Stimulated activated memory B cell treated with anti-CD40 and anti-IgM and Interleukin-4, amounts not matched to agents 10 μg/mL and 1 μg/mL and 100 μg/mL, for 72 hours (primary cell): ENCODE data around the gene HMG20A.

Source experiments
- ATAC-seq: fragments of 150-1000 bp; cut with Tn5 transposase; 2 replicates; pipeline ENCODE4 v1.10.0; 2021
- H3K27ac Mint-ChIP-seq: one replicate; pipeline ENCODE4 v1.8.0; 2022; ENCODE audit warnings: mild to moderate bottlenecking, mixed read lengths
- H3K27me3 Mint-ChIP-seq: one replicate; pipeline ENCODE4 v1.8.0; 2022; ENCODE audit warnings: mixed read lengths
- H3K36me3 Mint-ChIP-seq: one replicate; pipeline ENCODE4 v1.8.0; 2022; ENCODE audit warnings: mixed read lengths
- H3K4me1 Mint-ChIP-seq: one replicate; pipeline ENCODE4 v1.8.0; 2022; ENCODE audit warnings: mixed read lengths
- H3K4me3 Mint-ChIP-seq: one replicate; pipeline ENCODE4 v1.8.0; 2022; ENCODE audit warnings: mild to moderate bottlenecking, moderate library complexity, mixed read lengths
- H3K9me3 Mint-ChIP-seq: one replicate; pipeline ENCODE4 v1.8.0; 2022; ENCODE audit warnings: mixed read lengths

HMG20A gene

DNA sequence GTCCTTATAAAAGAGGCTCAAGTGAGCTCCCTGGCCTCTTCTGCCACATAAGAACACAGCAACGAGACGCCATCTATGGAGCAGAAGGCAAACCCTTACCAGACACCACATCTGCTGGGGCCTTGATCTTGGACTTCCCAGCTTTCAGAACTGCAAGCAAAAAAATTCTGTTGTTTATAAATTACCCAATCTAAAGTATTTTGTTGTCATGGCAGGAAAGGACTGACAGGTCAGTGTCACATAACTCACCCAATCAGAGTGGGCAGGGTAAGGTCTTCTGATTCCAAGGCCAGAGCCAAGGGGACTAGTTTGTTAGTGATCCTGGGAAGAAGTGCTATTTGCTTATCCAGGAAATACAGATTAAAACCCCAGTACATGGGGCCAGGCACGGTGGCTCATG lies 98.9 kb downstream of the HMG20A start:
- no peak overlapping the region for H3K4me3 Mint-ChIP-seq
- no peaks in the 10 kb centered on the region for H3K4me1 Mint-ChIP-seq

GRCh38 chr15:77521206-77521605 lies 100.5 kb downstream of the HMG20A start:
- H3K4me1 Mint-ChIP-seq: no peaks in the 10 kb centered on the region
- no peaks in the 10 kb centered on the region for H3K9me3 Mint-ChIP-seq
- H3K4me3 Mint-ChIP-seq: no peak overlapping the region
- no peak overlapping the region for H3K27ac Mint-ChIP-seq
- no peak for ATAC-seq
- no peaks in the 10 kb centered on the region for H3K36me3 Mint-ChIP-seq
- no peaks in the 10 kb centered on the region for H3K27me3 Mint-ChIP-seq

More for the DNA sequence above, 98.9 kb downstream of the HMG20A start:
- no peak for ATAC-seq
- Mint-ChIP-seq H3K27ac (no peak overlapping the region), H3K36me3 (no peaks in the 10 kb centered on the region), H3K9me3 (no peaks in the 10 kb centered on the region), H3K27me3 (no peaks in the 10 kb centered on the region)

DNA sequence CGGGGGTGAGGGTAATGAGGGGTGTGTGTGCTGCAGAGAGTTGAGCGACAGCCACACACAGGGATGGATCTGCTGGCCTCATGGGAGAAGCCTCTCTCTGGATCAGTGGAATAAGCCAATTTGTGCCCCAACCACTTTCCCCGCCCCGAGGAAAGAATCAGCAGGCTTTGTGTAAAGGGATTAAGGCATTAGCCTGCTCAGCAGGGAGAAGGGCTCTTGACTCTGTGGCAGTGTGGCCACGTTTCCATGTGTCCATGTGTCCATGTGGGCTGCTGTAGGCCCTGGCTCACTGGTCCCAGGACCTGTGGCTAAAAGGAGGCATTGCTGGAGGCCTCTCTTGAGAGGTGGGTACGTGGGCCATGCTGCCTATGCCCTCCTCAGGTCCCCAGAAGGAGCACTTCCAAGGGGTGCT lies 104.7 kb downstream of the HMG20A start:
- Mint-ChIP-seq H3K9me3 (no peaks in the 10 kb centered on the region), H3K36me3 (no peaks in the 10 kb centered on the region), H3K4me1 (no peaks in the 10 kb centered on the region), H3K27ac (no peak overlapping the region), H3K4me3 (no peak overlapping the region), H3K27me3 (no peaks in the 10 kb centered on the region)
- ATAC-seq: no peak

DNA sequence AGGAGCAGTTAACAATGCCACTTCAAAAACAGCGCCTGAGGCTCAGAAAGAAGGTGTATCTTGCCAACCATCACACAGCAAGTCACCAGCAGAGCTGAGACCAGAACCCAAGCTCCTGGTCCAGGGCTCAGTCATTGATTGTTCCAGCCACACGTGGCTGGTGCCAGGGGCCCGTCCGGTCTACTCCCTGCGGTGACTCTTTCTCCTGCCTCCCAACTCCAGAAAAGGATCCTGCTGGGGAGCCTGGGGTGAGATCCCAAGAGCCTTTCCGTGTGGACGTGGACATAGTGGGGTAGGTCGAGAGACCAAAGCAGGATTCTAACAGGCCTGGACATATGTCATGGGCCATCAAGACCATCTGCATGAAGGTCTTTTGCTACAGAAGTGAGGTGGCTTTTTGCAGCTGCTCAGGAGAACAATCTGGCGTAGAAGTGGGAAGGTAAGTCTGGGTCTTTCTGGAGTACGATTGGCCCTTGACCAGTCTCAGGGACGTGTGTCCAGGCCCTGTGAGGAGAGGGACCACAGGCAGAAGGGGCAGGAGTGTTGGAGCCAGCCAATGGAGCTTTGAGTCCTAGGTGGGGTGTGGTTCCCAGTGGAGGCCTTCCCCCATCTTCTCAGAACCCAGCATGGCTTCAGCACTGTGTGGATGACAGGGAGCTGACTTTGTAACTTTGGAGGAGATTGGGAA lies 105.4 kb downstream of the HMG20A start:
- no peaks in the 10 kb centered on the region for H3K27me3 Mint-ChIP-seq
- H3K27ac Mint-ChIP-seq: no peak overlapping the region
- no peak overlapping the region for H3K4me3 Mint-ChIP-seq

GRCh38 chr15:77526595-77527163 lies 106.0 kb downstream of the HMG20A start:
- H3K4me3 Mint-ChIP-seq: no peak overlapping the region
- no peak overlapping the region for H3K27ac Mint-ChIP-seq
- H3K4me1 Mint-ChIP-seq: no peaks in the 10 kb centered on the region
- no peaks in the 10 kb centered on the region for H3K36me3 Mint-ChIP-seq
- ATAC-seq: no peak
- no peaks in the 10 kb centered on the region for H3K9me3 Mint-ChIP-seq
- H3K27me3 Mint-ChIP-seq: no peaks in the 10 kb centered on the region

More for the DNA sequence above, 105.4 kb downstream of the HMG20A start:
- Mint-ChIP-seq H3K36me3 (no peaks in the 10 kb centered on the region), H3K9me3 (no peaks in the 10 kb centered on the region), H3K4me1 (no peaks in the 10 kb centered on the region)
- no peak for ATAC-seq

GRCh38 chr15:77527164-77527778 lies 106.6 kb downstream of the HMG20A start:
- H3K4me1 Mint-ChIP-seq: no peaks in the 10 kb centered on the region
- H3K4me3 Mint-ChIP-seq: no peak overlapping the region
- no peaks in the 10 kb centered on the region for H3K9me3 Mint-ChIP-seq
- H3K36me3 Mint-ChIP-seq: no peaks in the 10 kb centered on the region
- H3K27ac Mint-ChIP-seq: no peak overlapping the region
- no peaks in the 10 kb centered on the region for H3K27me3 Mint-ChIP-seq
- no peak for ATAC-seq

DNA sequence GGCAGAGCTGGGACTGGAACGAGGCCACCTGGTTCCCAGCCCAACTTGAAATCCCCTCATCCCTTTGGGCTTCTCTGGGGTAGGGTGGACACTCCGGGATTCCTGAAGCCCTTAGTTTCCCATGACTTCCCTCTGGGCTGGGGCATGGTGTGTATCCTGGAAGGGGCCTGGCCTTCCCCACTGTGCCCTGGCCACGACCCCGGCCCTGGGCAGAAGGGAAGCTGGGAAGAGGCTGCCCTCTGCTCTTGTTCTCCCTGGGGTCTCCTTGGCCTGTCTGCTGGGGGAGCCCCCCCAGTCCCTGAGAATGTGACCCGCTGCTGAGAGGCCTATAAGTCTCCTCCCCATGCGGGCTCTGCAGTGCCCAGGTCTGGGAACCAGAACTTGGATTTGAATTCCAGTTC lies 107.1 kb downstream of the HMG20A start:
- no peak for ATAC-seq
- no peak overlapping the region for H3K4me3 Mint-ChIP-seq
- no peak overlapping the region for H3K27ac Mint-ChIP-seq

GRCh38 chr15:77528290-77528967 lies 107.7 kb downstream of the HMG20A start:
- no peaks in the 10 kb centered on the region for H3K36me3 Mint-ChIP-seq
- no peak for ATAC-seq
- no peak overlapping the region for H3K27ac Mint-ChIP-seq
- no peaks in the 10 kb centered on the region for H3K9me3 Mint-ChIP-seq
- H3K27me3 Mint-ChIP-seq: no peaks in the 10 kb centered on the region
- H3K4me1 Mint-ChIP-seq: no peaks in the 10 kb centered on the region
- H3K4me3 Mint-ChIP-seq: no peak overlapping the region

More for the DNA sequence above, 107.1 kb downstream of the HMG20A start:
- Mint-ChIP-seq H3K9me3 (no peaks in the 10 kb centered on the region), H3K27me3 (no peaks in the 10 kb centered on the region), H3K36me3 (no peaks in the 10 kb centered on the region), H3K4me1 (no peaks in the 10 kb centered on the region)

DNA sequence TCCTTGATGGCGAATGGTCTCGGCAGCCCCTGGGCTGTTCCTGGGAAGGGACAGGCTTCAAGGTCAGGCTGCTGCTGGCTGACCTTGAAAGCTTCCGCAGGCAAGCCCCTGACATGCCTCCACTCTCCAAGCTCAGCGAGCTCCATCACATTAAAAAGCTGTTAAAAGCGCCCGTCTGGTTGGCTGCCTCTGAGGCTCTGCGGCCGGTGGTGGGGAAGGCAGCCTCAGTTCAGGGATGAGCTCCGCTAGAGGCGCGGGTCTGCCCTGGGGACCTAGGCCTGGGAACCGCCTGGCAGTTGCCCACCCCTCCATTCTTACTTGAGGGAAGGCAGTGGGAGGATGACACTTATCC lies 108.3 kb downstream of the HMG20A start:
- Mint-ChIP-seq H3K9me3 (no peaks in the 10 kb centered on the region), H3K4me3 (no peak overlapping the region), H3K36me3 (no peaks in the 10 kb centered on the region)

GRCh38 chr15:77529394-77530159 lies 108.9 kb downstream of the HMG20A start:
- no peak for ATAC-seq
- H3K4me3 Mint-ChIP-seq: no peak overlapping the region

More for the DNA sequence above, 108.3 kb downstream of the HMG20A start:
- Mint-ChIP-seq H3K4me1 (no peaks in the 10 kb centered on the region), H3K27me3 (no peaks in the 10 kb centered on the region), H3K27ac (no peak overlapping the region)
- no peak for ATAC-seq

DNA sequence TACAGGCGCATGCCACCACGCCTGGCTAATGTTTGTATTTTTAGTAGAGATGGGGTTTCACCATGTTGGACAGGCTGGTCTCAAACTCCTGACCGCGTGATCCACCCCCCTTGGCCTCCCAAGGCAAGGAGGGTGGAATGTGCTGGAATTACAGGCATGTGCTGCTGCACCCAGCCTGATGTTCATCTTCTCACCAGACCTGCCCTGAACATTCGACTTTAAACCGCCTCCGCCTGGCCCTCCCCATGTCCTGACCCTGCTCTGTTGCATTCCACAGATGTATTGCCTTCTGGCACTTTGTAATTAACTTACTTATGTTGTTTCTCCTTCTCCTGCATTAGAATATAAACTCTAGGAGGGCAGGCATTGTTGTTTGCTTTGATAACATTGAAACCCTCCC lies 109.9 kb downstream of the HMG20A start:
- H3K27ac Mint-ChIP-seq: no peak overlapping the region
- peaks cover 4% of the 10 kb centered on the region for H3K4me1 Mint-ChIP-seq
- ATAC-seq: no peak
- no peaks in the 10 kb centered on the region for H3K27me3 Mint-ChIP-seq
- H3K36me3 Mint-ChIP-seq: no peaks in the 10 kb centered on the region
- no peaks in the 10 kb centered on the region for H3K9me3 Mint-ChIP-seq
- H3K4me3 Mint-ChIP-seq: no peak overlapping the region

More at GRCh38 chr15:77529394-77530159, 108.9 kb downstream of the HMG20A start:
- Mint-ChIP-seq H3K4me1 (no peaks in the 10 kb centered on the region), H3K27ac (no peak overlapping the region), H3K9me3 (no peaks in the 10 kb centered on the region), H3K36me3 (no peaks in the 10 kb centered on the region), H3K27me3 (no peaks in the 10 kb centered on the region)

DNA sequence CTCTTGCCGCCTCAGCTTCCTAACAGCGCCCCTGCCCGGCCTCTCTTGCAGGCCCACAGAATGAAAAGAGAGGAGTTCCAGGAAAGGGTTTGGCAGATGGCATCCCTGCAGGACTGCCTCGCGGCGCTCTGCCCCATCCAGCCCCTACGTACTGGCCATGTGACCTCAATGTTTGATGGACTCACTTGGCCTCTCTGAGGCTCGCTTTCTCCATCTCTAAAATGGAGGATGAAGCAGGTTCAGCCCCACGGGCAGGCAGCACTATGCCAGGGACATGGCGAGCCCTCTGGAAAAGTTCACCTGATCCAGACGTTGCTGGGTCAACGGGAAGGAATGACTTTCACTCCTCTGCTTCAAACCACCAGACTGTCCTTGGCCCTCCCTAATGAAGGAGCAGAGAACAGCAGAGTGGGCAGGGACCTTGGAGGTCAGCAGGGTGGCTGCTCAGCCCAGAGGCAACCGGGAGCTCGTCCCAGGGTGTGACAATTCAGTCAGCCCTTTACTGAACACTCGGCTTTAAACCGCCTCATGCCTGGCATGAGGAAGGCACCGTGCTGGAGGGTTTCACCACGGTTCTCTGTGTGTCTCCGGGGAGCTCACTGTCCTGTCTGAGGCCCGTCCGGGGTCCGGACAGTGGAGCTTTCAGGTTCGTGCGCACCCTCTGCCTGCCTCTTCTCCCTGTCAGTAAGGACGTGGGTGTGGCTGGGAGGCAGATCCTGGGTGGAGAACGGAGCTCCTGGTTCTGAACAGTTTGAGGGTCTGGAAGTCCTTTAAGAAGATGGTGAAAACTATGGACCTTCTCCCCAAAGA lies 110.7 kb downstream of the HMG20A start:
- Mint-ChIP-seq H3K9me3 (no peaks in the 10 kb centered on the region), H3K4me1 (peaks cover 12% of the 10 kb centered on the region), H3K27ac (no peak overlapping the region), H3K27me3 (no peaks in the 10 kb centered on the region), H3K36me3 (no peaks in the 10 kb centered on the region), H3K4me3 (no peak overlapping the region)
- no peak for ATAC-seq

DNA sequence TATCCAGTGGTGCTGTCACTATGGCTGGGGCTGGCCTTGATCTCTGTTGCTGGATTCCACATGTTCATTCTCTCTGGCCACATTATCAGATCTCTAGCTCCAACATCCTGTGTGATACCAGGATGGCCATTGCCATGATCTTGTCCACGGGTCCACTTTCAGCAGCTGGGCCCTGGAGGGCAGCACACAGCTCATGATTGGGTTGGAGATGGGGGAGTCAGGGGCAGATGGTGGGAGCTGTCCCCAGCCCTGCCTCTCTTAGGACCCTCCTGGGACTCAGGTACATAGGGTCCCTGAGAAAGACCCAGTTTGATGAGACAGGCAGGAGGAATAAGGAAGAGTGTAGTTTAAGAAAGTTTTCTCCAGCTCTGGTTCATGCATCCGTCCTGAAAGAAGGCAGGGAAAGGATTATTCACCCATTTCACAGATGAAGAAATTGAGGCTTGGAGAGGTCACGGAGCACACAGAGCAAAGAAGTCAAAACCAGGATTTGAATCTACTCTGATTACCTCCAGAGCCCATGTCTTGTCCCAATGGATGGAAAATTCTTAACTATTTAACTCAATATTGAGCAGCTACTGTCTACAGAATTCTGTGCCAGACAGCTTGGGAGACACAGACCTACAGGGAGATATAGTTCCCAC lies 111.5 kb downstream of the HMG20A start:
- peaks cover 20% of the 10 kb centered on the region for H3K4me1 Mint-ChIP-seq
- H3K36me3 Mint-ChIP-seq: no peaks in the 10 kb centered on the region
- H3K9me3 Mint-ChIP-seq: no peaks in the 10 kb centered on the region
- no peak overlapping the region for H3K4me3 Mint-ChIP-seq
- no peak overlapping the region for H3K27ac Mint-ChIP-seq
- H3K27me3 Mint-ChIP-seq: no peaks in the 10 kb centered on the region
- ATAC-seq: no peak

DNA sequence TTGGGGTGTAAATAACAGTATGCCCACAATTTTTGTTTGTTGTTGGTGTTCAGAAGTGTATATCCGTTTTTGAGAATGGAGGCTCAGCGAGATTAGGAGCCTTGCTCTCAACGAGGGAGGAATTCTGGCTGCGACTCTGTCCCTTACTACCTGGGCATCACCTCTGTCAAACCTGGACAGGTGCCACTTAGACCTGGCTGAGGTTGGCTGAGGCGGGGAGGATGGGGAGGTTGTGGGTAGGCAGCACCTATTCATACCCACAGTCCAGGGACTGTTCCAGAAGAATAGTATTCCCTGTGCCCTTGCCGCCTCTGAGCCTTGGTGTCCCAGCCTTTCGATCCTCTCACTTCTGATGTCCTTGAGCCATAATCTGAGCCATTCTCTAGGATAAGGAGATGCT lies 112.2 kb downstream of the HMG20A start:
- Mint-ChIP-seq H3K27me3 (no peaks in the 10 kb centered on the region), H3K27ac (no peak overlapping the region), H3K36me3 (no peaks in the 10 kb centered on the region), H3K9me3 (no peaks in the 10 kb centered on the region), H3K4me1 (peaks cover 26% of the 10 kb centered on the region), H3K4me3 (no peak overlapping the region)
- ATAC-seq: no peak
